Measurements from ENCODE around the gene ICA1.

Gene ICA1

DNA sequence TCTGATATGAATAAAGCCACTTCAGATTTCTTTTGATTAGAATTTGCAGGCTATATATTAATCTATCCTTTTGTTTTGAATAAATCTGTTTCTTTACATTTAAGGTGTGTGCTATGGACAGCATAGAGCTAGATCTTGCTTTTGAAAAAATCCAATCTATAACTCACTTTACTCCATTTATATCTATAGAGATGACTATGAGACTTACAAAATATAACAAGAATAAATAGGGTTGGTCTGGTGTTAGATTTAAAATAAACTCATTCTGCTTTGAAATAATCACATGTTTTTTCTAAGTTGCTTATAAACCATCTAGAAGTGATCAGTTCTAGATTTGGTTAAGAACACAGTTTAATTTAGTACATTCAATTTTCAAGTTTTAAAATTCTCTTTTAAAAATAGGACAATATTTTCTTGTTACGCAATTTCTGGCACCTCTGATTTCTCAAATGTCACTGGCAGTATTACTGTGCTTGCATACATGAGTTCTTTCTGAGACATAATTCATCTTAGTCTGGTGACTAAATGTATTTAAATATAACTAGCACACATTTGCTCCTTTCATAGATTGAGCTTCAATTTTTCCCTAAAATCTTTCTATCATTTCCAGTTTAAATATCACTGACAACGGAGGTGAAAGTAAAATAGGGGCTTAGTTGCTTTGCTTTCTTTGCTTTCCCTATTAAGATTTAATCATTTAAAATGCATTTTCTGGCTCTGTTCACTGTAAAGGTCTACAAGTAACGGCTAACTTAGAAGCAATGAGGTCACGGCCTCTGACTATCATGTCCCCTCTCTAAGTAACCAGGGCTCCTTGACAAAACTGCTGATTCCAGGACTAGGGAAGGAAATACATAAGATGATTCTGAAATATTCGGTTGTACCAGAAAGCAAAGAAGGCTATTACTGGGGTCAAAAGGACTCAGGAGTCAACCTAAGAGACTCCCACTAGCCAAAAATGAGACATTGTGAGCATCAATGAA is 89.3 kb downstream of the ICA1 start (continued):
- TF ChIP-seq, protein P1, sequence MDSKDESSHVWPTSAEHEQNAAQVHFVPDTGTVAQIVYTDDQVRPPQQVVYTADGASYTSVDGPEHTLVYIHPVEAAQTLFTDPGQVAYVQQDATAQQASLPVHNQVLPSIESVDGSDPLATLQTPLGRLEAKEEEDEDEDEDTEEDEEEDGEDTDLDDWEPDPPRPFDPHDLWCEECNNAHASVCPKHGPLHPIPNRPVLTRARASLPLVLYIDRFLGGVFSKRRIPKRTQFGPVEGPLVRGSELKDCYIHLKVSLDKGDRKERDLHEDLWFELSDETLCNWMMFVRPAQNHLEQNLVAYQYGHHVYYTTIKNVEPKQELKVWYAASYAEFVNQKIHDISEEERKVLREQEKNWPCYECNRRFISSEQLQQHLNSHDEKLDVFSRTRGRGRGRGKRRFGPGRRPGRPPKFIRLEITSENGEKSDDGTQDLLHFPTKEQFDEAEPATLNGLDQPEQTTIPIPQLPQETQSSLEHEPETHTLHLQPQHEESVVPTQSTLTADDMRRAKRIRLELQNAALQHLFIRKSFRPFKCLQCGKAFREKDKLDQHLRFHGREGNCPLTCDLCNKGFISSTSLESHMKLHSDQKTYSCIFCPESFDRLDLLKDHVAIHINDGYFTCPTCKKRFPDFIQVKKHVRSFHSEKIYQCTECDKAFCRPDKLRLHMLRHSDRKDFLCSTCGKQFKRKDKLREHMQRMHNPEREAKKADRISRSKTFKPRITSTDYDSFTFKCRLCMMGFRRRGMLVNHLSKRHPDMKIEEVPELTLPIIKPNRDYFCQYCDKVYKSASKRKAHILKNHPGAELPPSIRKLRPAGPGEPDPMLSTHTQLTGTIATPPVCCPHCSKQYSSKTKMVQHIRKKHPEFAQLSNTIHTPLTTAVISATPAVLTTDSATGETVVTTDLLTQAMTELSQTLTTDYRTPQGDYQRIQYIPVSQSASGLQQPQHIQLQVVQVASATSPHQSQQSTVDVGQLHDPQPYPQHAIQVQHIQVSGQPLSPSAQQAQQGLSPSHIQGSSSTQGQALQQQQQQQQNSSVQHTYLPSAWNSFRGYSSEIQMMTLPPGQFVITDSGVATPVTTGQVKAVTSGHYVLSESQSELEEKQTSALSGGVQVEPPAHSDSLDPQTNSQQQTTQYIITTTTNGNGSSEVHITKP (tag by site-specific recombination; IDR thresholded peaks at IDR 0.05) = no peak
- TF ChIP-seq ZFHX2 (tag by site-specific recombination; conservative IDR thresholded peaks at IDR 0.05) (no peak), ZBTB8A (tag by site-specific recombination; IDR thresholded peaks at IDR 0.05) (no peak), ZNF624 (tag by site-specific recombination; IDR thresholded peaks at IDR 0.05) (no peak)
- TF ChIP-seq, protein P2, sequence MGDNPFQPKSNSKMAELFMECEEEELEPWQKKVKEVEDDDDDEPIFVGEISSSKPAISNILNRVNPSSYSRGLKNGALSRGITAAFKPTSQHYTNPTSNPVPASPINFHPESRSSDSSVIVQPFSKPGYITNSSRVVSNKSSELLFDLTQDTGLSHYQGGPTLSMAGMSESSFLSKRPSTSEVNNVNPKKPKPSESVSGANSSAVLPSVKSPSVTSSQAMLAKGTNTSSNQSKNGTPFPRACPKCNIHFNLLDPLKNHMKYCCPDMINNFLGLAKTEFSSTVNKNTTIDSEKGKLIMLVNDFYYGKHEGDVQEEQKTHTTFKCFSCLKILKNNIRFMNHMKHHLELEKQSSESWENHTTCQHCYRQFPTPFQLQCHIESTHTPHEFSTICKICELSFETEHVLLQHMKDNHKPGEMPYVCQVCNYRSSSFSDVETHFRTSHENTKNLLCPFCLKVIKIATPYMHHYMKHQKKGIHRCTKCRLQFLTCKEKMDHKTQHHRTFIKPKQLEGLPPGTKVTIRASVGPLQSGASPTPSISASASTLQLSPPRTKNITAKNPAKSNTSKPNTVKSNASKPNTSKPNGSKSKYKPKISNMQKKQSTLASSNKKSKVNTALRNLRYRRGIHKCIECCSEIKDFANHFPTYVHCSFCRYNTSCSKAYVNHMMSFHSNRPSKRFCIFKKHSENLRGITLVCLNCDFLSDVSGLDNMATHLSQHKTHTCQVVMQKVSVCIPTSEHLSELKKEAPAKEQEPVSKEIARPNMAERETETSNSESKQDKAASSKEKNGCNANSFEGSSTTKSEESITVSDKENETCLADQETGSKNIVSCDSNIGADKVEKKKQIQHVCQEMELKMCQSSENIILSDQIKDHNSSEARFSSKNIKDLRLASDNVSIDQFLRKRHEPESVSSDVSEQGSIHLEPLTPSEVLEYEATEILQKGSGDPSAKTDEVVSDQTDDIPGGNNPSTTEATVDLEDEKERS (tag by site-specific recombination; IDR thresholded peaks at IDR 0.05) = no peak

DNA sequence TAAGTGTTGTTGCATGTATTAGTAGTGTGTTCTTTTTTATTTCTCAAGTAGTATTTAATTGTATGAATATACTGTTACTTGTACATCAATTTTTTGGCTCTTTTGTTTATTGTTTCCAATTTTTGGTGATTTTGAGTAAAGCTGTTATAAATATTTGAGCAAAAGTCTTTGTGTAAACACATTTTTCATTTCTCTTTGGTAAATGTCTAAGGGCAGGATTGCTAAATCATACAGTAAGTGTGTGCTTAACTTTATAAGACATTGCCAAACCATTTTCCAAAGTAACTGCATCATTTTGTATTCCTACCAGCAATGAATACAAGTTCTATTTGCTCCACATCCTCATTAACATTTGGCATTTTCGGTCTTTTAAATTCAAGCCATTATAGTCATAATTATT is 92.8 kb downstream of the ICA1 start:
- no peaks in the 10 kb centered on the region for H3K36me3 ChIP-seq (ENCODE audit: control insufficient read depth in 2 of 2, insufficient read depth in 1 of 2, low read length in 2 of 2)
- TF ChIP-seq ZNF324 (tag by site-specific recombination; IDR thresholded peaks at IDR 0.05) (no peak), ZNF785 (tag by site-specific recombination; IDR thresholded peaks at IDR 0.05) (no peak)
- no peak overlapping the region for H3K4me3 ChIP-seq (ENCODE audit: low read depth, low read length)
- no peaks in the 10 kb centered on the region for H3K9me3 ChIP-seq (ENCODE audit: control insufficient read depth, insufficient read depth, low read depth, low read length)
- ChIA-PET CTCF (interaction anchor here (1.6 kb wide), 1 partner anchor 21 kb away, joined by 5 read pairs; no protein-coding TSS in a partner anchor), POLR2A (no interaction called here)
- H3K27ac ChIP-seq (ENCODE audit: extremely low read depth, low read depth, low read length) = no peak overlapping the region
- H3K4me1 ChIP-seq (ENCODE audit: control insufficient read depth, insufficient read depth, low read length) = no peaks in the 10 kb centered on the region

DNA sequence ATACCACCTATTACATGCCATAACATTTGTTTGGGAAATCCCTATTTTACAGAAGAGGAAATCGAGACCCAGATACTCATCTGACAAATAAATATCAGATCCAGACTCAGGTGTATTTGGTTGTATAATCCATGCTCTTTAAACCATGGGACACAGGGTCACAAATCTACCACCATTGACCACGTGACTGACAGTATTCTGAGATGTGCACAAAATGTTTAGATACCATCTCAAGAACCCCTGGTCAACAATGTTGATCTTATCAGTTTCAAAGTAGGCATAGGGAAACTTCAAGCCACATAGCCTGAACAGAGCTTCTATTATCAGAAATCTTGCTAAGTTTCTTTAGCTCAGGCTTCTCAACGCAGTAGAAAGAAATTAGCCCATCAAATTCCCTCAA is 93.6 kb downstream of the ICA1 start:
- TF ChIP-seq ZNF121 (tag by site-specific recombination; IDR thresholded peaks at IDR 0.05) (no peak), ZBTB8A (tag by site-specific recombination; IDR thresholded peaks at IDR 0.05) (no peak), ZBTB17 (tag by site-specific recombination; IDR thresholded peaks at IDR 0.05) (no peak), ZSCAN30 (tag by site-specific recombination; IDR thresholded peaks at IDR 0.05) (no peak), ZNF560 (tag by site-specific recombination; IDR thresholded peaks at IDR 0.05; ENCODE audit: borderline replicate concordance) (no peak), ZNF670 (tag by site-specific recombination; IDR thresholded peaks at IDR 0.05; ENCODE audit: low read depth) (no peak), SCRT1 (tag by site-specific recombination; IDR thresholded peaks at IDR 0.05; ENCODE audit: borderline replicate concordance) (no peak), ZNF248 (tag by site-specific recombination; IDR thresholded peaks at IDR 0.05) (no peak)
- POLR2A ChIA-PET = no interaction called here
- CTCF ChIA-PET = no interaction called here

More for the DNA sequence above, 93.6 kb downstream of the ICA1 start:
- Histone ChIP-seq H3K36me3 (ENCODE audit: control insufficient read depth in 2 of 2, insufficient read depth in 1 of 2, low read length in 2 of 2) (no peaks in the 10 kb centered on the region), H3K9me3 (ENCODE audit: control insufficient read depth, insufficient read depth, low read depth, low read length) (no peaks in the 10 kb centered on the region), H3K27ac (ENCODE audit: extremely low read depth, low read depth, low read length) (no peak overlapping the region), H3K4me1 (ENCODE audit: control insufficient read depth, insufficient read depth, low read length) (no peaks in the 10 kb centered on the region), H3K4me3 (ENCODE audit: low read depth, low read length) (no peak overlapping the region)

Measured in HEK293 (cell line).